Activated T-helper 17 cell treated with anti-CD3 and anti-CD28 coated beads, Interleukin-2, amount 50 U/mL, for 72 hours (primary cell): Measurements from ENCODE around the gene GSTT2. TPM values are rescaled to one million over a fixed set of nuclear protein-coding genes. Genes with fewer than 3 reads are reported as not detected.
"Not testable (repeated sequence)": the region's sequence is repeated elsewhere in the genome, so short reads cannot be mapped to it uniquely, and the experiment has no call there.

Experiments used
- ATAC-seq: fragments of 150-1000 bp; cut with Tn5 transposase; replicated peaks from 2 replicates; pipeline ENCODE4 v1.10.0; 2021; ENCODE audit warnings: mild to moderate bottlenecking, moderate library complexity
- H3K27ac Mint-ChIP-seq: one replicate; pipeline ENCODE4 v1.8.0; 2022; ENCODE audit warnings: mixed read lengths
- H3K27me3 Mint-ChIP-seq: one replicate; pipeline ENCODE4 v1.8.0; 2022; ENCODE audit warnings: mixed read lengths
- H3K36me3 Mint-ChIP-seq: one replicate; pipeline ENCODE4 v1.8.0; 2022; ENCODE audit warnings: low read depth, mild to moderate bottlenecking, mixed read lengths
- H3K4me1 Mint-ChIP-seq: one replicate; pipeline ENCODE4 v1.8.0; 2022; ENCODE audit warnings: mixed read lengths
- H3K4me3 Mint-ChIP-seq: one replicate; pipeline ENCODE4 v1.8.0; 2022; ENCODE audit warnings: mild to moderate bottlenecking, mixed read lengths
- H3K9me3 Mint-ChIP-seq: one replicate; pipeline ENCODE4 v1.8.0; 2022; ENCODE audit warnings: mixed read lengths
- total RNA-seq, 2 donors: library from RNA; stranded (reverse); gene quantifications; one replicate each; pipeline ENCODE4 v1.2.3, GENCODE V29; 2022

GSTT2 gene
- total RNA-seq, 2 donors from 2014 or later: 0.29 TPM; not detected in 1

GRCh38 chr22:23966094-23966493, 13.8 kb upstream of the GSTT2 start:
- H3K27me3 Mint-ChIP-seq, H3K27ac Mint-ChIP-seq, H3K9me3 Mint-ChIP-seq, H3K4me3 Mint-ChIP-seq: not testable (repeated sequence)
- ATAC-seq: peak; percentile 36
- peaks cover 12% of the 10 kb centered on the region for H3K4me1 Mint-ChIP-seq
- peaks cover 23% of the 10 kb centered on the region for H3K36me3 Mint-ChIP-seq

DNA sequence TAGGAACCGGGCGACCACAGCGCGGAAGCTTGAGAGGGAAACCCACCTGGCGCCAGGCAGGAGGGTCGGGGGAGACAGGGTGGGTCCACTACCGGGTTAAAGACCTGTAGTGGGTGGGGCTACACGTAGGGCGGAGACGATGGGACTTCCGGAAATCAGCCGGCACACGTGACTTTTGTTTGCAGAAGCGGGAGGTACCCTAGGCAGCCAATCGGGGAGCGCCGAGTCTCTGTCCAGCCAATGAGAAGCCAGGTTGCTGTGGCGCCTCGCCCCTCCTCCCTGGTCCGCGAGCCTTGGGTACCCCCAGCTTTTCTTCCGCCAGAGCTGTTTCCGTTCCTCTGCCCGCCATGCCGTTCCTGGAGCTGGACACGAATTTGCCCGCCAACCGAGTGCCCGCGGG, 13.4 kb upstream of the GSTT2 start, which contains the start of gene DDTL:
Gene DDTL, plus strand, starts transcription at position 321 of the 400 bp plus-strand sequence. Its CDS starts 27 bp downstream, at position 348.
- not testable (repeated sequence) for H3K27ac Mint-ChIP-seq, H3K27me3 Mint-ChIP-seq, H3K4me3 Mint-ChIP-seq, H3K9me3 Mint-ChIP-seq
- peaks cover 28% of the 10 kb centered on the region for H3K36me3 Mint-ChIP-seq
- H3K4me1 Mint-ChIP-seq: peaks cover 16% of the 10 kb centered on the region
- ATAC-seq: peak; percentile 99

DNA sequence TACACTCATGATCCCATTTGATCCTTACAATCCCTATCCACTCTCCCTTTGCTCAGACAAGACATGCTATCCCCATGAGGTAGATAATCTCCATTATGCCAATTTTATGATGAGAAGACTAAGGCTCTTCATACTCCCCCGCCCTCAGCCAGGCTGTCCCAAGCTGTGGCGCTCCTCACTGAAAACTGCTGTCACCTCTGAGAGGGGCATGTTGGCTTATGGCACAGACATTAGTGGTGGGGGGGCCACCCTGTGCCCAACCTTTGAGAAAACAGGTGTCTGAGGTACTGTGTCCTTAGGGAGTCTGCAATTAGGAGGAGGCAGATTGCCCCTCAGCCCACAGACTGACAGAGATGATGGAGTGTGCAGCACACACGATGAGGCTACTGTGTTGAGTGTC, 10.9 kb upstream of the GSTT2 start:
- peaks cover 16% of the 10 kb centered on the region for H3K4me1 Mint-ChIP-seq
- H3K27me3 Mint-ChIP-seq: no peaks in the 10 kb centered on the region
- H3K27ac Mint-ChIP-seq: peak overlapping the region; percentile 16
- H3K4me3 Mint-ChIP-seq: peak overlapping the region; percentile 47
- no peak for ATAC-seq
- no peaks in the 10 kb centered on the region for H3K9me3 Mint-ChIP-seq
- H3K36me3 Mint-ChIP-seq: peaks cover 36% of the 10 kb centered on the region

- Mint-ChIP-seq H3K36me3 (peaks cover 36% of the 10 kb centered on the region), H3K4me1 (peaks cover 16% of the 10 kb centered on the region), H3K9me3 (no peaks in the 10 kb centered on the region), H3K4me3 (peak overlapping the region; percentile 47), H3K27ac (peak overlapping the region; percentile 16), H3K27me3 (no peaks in the 10 kb centered on the region)
- no peak for ATAC-seq
Observed at GRCh38 chr22:23970201-23970641, 9.7 kb upstream of the GSTT2 start.

DNA sequence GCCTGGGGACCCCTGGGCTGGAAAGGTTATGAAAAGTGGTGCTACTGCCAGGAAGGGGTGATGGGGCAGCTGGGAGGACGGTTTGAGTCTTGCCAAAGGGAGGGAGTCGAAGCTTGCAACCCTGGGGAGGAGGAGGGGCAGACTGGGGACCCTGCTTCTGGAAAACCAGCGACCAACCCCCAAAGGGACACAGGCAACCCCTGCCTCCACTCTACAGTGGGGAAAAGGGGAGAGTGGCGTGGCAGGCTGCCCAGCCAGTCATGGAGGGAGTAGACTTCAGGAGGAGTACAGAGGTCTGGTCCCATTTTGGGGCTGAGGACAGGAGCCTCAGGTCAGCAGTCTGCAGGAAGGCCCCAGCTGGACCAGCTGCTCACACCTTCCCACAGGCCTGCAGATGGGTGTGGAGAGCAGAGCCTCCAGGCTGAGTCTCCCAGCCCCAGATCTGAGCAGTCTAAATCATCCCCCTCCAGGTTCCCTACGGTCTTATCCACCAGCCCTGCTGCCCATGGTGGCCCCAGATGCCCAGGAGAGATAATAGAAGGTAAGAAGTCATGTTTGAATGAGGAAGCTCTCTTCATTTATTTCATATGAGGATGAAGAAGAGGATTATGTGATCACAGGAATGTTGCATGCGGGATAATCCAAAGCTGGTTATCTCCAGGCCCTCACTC, 9.0 kb upstream of the GSTT2 start:
- Mint-ChIP-seq H3K4me3 (peak overlapping the region; percentile 47), H3K36me3 (peaks cover 36% of the 10 kb centered on the region), H3K4me1 (peaks cover 16% of the 10 kb centered on the region), H3K27me3 (no peaks in the 10 kb centered on the region), H3K27ac (peak overlapping the region; percentile 16), H3K9me3 (no peaks in the 10 kb centered on the region)
- no peak for ATAC-seq

- not testable (repeated sequence) for H3K9me3 Mint-ChIP-seq
Observed at GRCh38 chr22:23971927-23972326, 8.0 kb upstream of the GSTT2 start.

GRCh38 chr22:23974345-23974744, 5.6 kb upstream of the GSTT2 start, which contains the start of gene DDT:
Gene DDT, minus strand, starts transcription at chr22:23974441. Its CDS starts 27 bp downstream, at chr22:23974414.
- H3K4me1 Mint-ChIP-seq: peaks cover 16% of the 10 kb centered on the region
- H3K4me3 Mint-ChIP-seq, H3K27ac Mint-ChIP-seq, H3K27me3 Mint-ChIP-seq, H3K9me3 Mint-ChIP-seq: not testable (repeated sequence)
- peak; percentile 98 for ATAC-seq
- peaks cover 31% of the 10 kb centered on the region for H3K36me3 Mint-ChIP-seq

More at GRCh38 chr22:23971927-23972326, 8.0 kb upstream of the GSTT2 start:
- ATAC-seq, H3K27me3 Mint-ChIP-seq, H3K27ac Mint-ChIP-seq: not testable (repeated sequence)
- Mint-ChIP-seq H3K36me3 (peaks cover 36% of the 10 kb centered on the region), H3K4me3 (peak overlapping the region; percentile 47), H3K4me1 (peaks cover 16% of the 10 kb centered on the region)

DNA sequence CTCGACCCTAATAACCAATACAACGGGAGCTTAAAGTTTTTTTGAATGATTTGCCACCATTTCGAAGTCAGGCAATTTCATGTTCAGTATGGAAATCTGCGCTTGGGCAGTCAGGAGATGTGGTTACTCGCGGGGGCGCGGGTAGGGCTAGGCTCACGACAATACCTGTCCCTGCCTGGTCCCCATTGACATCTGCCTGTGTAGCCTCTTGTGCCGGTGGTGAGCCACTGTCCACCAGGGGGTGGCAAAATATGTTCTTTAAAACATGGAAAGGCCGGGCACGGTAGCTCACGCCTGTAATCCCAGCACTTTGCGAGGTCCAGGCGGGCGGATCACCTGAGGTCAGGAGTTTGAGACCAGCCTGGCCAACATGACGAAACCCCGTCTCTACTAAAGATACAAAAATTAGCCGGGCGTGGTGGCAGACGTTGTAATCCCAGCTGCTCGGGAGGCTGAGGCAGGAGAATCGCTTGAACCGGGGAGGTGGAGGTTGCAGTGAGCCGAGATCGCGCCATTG, 5.0 kb upstream of the GSTT2 start:
- not testable (repeated sequence) for H3K27ac Mint-ChIP-seq, H3K9me3 Mint-ChIP-seq, H3K27me3 Mint-ChIP-seq, H3K4me3 Mint-ChIP-seq
- ATAC-seq: peak; percentile 36
- peaks cover 25% of the 10 kb centered on the region for H3K36me3 Mint-ChIP-seq
- peaks cover 13% of the 10 kb centered on the region for H3K4me1 Mint-ChIP-seq

- H3K9me3 Mint-ChIP-seq, H3K27me3 Mint-ChIP-seq, H3K4me3 Mint-ChIP-seq, H3K4me1 Mint-ChIP-seq, H3K36me3 Mint-ChIP-seq, H3K27ac Mint-ChIP-seq, ATAC-seq: not testable (repeated sequence)
Observed at GRCh38 chr22:23977304-23977703, 2.6 kb upstream of the GSTT2 start.

DNA sequence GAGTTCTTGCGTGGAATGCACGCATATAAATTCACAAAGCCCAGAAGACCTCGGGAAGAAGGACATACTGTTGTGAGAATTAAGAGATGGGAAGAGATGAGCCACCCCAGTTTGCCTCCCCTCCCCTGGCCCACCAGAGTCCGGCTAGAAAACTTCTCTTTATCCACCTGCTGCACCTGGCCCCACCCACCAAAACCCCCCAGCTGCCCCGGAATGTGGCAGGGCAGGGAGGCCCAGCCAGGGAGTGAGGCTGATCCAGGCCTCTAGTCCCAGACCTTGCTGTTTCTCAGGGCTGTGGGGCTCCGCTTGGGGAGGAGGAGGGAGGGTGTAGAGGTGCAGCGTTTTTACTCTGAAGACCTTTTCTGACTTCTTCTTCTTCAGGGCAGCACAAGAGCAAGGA, 633 bp downstream of the GSTT2 start:
- H3K27ac Mint-ChIP-seq, ATAC-seq, H3K4me1 Mint-ChIP-seq, H3K9me3 Mint-ChIP-seq, H3K4me3 Mint-ChIP-seq, H3K36me3 Mint-ChIP-seq, H3K27me3 Mint-ChIP-seq: not testable (repeated sequence)

DNA sequence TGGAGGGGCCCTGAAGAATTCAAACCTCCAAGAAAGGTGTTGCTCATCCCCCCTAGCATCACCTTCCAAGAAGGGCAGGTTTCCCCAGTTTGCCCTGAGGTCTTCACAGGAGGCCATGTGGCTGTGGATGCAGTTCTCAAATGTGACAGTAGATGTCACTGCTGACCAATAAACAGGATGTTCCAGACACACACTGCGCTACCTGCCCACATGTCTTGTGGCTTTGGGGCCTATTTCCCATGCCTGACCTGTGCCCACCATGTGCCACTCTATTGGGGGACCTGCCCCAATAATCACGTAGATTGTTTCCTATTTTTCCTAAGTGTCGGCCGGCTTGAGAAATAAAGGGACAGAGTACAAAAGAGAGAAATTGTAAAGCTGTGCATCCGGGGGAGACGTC, 4.5 kb downstream of the GSTT2 start:
- H3K36me3 Mint-ChIP-seq: no peaks in the 10 kb centered on the region
- H3K4me3 Mint-ChIP-seq: no peak overlapping the region
- H3K9me3 Mint-ChIP-seq: no peaks in the 10 kb centered on the region
- ATAC-seq: peak; percentile 90
- no peaks in the 10 kb centered on the region for H3K27me3 Mint-ChIP-seq
- H3K27ac Mint-ChIP-seq: peak overlapping the region; percentile 17
- H3K4me1 Mint-ChIP-seq: peaks cover 11% of the 10 kb centered on the region

DNA sequence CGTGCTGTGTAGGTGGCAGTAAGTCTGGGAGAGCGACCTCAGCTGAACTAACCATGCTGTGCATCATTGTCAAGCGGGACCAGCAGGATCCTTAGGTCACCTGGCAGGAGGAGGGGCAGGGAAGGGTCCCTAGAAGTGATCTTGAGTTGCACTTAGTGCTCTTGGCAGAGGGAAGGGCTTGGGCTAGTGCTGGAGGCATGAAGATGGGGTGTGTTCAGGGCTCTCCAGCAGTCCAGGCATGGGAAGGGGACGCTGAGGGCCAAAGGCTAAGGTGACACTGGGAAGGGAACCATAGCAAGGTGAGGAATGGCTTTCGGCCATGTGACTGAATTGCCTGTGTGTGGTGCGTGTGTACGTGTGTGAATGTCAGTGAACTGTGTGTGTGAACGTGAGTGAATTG, 6.2 kb downstream of the GSTT2 start:
- H3K27me3 Mint-ChIP-seq, H3K9me3 Mint-ChIP-seq, H3K4me3 Mint-ChIP-seq, H3K36me3 Mint-ChIP-seq, ATAC-seq: not testable (repeated sequence)
- Mint-ChIP-seq H3K27ac (peak overlapping the region; percentile 5), H3K4me1 (peaks cover 11% of the 10 kb centered on the region)

GRCh38 chr22:23986538-23987178, 6.7 kb downstream of the GSTT2 start:
- H3K9me3 Mint-ChIP-seq, H3K27me3 Mint-ChIP-seq, H3K36me3 Mint-ChIP-seq, ATAC-seq, H3K4me3 Mint-ChIP-seq: not testable (repeated sequence)
- peaks cover 11% of the 10 kb centered on the region for H3K4me1 Mint-ChIP-seq
- H3K27ac Mint-ChIP-seq: peak overlapping the region; percentile 5

GRCh38 chr22:23989583-23990244, 9.8 kb downstream of the GSTT2 start:
- H3K4me1 Mint-ChIP-seq, H3K36me3 Mint-ChIP-seq, H3K27me3 Mint-ChIP-seq, H3K9me3 Mint-ChIP-seq, H3K4me3 Mint-ChIP-seq: not testable (repeated sequence)
- peak overlapping the region; percentile 67 for H3K27ac Mint-ChIP-seq
- peak; percentile 64 for ATAC-seq

DNA sequence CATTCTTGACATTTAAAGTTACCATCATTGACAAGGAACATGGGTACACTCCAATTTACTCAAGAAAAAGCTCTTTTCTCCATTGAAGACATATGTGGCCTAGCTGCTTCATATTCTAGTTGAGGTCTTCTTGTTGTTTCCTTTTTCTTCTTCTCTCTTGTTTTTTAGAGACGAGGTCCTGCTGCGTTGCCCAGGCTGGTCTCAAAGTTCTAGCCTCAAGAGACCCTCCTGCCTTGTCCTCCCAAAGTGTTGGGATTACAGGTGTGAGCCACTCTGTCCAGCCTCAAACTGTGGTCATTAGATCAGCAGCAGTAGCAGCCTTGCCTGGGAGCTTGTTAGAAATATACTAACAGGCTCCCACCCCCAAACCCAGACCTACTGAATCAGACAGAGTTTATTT, 13.1 kb downstream of the GSTT2 start:
- H3K9me3 Mint-ChIP-seq, H3K4me3 Mint-ChIP-seq, H3K27me3 Mint-ChIP-seq, H3K36me3 Mint-ChIP-seq, ATAC-seq, H3K4me1 Mint-ChIP-seq: not testable (repeated sequence)
- peak overlapping the region; percentile 14 for H3K27ac Mint-ChIP-seq
